ENCODE measurements around the gene CNOT10.

CNOT10 gene

GRCh38 chr3:32818970-32819511, 134.1 kb downstream of the CNOT10 start:
- DNase-seq: no peak

DNA sequence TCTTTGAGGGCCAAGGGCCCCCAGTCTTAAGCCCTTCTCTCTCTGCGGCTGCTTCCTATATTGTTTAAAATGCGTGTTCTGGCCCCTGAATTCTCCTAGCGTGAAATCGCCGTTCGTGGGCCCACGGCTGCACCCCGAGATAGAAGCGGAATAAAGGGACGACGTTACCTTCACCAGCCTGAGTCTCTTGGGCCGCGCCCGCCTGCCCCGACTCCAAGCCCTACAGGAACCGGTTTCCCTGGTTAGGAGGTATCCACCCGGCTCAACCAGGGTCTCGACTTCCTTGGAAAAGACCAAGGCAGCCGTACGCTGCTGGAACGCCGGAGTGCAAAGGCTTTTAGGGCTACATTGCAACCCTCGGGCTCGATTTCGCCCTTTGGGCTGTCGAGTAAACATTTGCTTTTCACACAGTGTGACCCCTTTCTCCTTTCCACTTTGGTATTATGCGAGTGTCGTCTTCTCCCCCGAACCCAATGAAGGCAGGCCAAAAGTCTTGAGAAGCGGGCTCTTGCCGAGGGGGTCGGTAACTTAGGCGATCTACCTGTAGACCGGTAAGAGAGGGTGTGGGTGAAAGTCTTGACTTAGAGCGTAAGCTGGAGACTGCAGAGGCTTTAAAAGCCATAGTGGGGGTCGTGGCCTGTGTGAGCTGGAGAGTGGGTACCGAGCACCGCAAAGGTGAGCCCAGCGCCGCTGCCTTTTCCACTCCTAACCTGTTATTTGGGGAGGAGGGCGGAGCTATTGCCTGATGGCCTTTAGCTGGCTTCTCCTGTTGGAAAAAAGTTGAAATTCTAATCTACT, 134.8 kb downstream of the CNOT10 start:
- DNase-seq: no peak

DNA sequence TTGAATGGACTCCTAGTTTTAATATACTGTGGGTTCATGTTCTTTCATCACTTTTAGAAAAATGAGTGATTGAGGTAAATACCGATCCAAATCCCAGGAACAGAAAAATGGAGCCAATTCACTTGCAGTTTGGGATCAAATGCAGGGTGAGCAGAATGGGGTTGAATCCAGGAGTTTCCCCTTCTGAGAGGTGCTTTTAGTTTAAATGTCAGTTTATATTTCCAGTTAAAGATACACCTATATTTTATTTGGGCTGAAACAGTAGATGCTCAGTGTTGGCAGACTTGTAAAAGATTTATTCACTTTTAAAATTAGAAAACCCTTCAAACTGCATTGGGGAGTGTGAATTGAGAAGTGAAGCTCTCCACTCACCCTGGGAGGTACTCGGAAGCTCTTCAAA, 135.4 kb downstream of the CNOT10 start:
- no peak for DNase-seq

- DNase-seq: no peak
Observed at GRCh38 chr3:32820971-32821685, 136.1 kb downstream of the CNOT10 start.

- no peak for DNase-seq
Observed at GRCh38 chr3:32821686-32822296, 136.8 kb downstream of the CNOT10 start.

DNA sequence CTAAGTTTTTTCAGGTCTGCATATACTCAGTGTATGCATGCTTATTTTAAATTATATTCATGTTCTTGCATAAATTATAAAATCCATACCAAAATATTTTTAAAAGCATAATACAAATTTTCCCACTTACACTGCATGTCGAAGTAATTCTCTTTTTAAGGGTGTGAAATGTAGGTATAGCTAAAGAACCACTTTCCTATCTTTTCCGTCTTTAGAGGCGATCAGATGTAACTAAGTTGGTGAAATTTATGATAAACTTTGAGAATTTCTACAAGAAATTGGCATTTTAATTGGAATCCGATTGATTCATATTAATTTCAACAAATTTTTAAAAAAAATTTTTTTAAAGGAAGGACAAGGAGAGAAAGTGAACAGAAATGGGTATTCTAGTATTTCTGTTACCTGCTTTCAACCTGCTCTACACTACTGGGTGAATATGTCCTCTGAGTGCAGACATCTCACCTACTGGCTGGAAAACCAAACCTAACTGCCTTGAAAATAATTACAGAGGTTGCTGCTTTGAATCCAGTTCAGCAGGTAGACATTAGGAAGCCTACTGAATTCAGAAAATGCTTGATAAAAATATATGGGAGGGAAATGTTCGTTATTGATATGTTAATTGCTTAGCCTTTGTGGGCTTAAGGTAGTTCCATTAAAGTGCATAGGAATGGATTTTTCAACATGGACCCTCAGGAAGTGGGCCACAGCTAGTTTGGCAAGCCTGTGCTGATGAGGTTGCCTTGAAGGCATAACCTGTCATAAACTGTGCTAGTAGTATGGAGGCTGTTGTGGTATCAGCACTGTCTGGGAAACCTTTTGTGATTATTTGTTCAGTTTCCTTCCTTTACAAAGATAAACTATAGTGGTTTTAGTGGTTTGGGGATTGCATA, 137.9 kb downstream of the CNOT10 start:
- DNase-seq: no peak
